ENCODE data around the gene SMPDL3B. TPM values are rescaled to one million over a fixed set of nuclear protein-coding genes. Genes with fewer than 3 reads are reported as not detected.
"Not testable (repeated sequence)": the region's sequence is repeated elsewhere in the genome, so short reads cannot be mapped to it uniquely, and the experiment has no call there.

Gene SMPDL3B
- polyA plus RNA-seq, 1 donor (not counting 4 experiments of a cell fraction or from before 2014, with no cell fraction given) = 0.51 TPM

DNA sequence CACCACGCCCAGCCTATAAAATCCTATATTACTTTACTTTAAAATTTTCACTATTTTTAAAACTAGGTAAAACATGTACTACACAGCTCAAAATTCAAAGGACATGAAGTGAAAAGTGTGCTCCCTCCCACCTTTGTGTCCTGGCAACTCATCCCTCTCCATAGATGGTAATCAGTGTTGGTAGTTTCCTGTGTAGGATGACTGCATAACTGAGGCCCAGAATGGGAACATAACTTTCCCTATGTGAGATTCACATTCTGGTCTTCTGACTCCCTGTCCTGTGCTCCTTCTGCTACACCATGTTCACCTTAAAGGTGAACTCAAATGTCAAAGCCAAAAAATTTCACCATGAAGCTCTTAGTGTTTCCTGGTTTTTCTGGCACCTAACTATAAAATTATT lies 64.3 kb downstream of the SMPDL3B start:
- Histone ChIP-seq H3K4me3 (ENCODE audit: control insufficient read depth in 2 of 3, extremely low read depth in 1 of 3, insufficient read depth in 2 of 3, low read depth in 1 of 3, low read length in 3 of 3) (no peak overlapping the region), H3K9ac (ENCODE audit: control insufficient read depth, extremely low read depth, insufficient read depth, low read length) (no peak overlapping the region), H3K4me2 (ENCODE audit: control insufficient read depth, extremely low read depth, insufficient read depth, low read depth, low read length) (no peak overlapping the region), H4K20me1 (ENCODE audit: control insufficient read depth, extremely low read depth, insufficient read depth, low read length) (no peaks in the 10 kb centered on the region), H3K27me3 (ENCODE audit: control insufficient read depth, extremely low read depth, insufficient read depth, low read length) (no peaks in the 10 kb centered on the region), H3K79me2 (ENCODE audit: control insufficient read depth, insufficient read depth, low read length) (no peaks in the 10 kb centered on the region), H3K9me1 (ENCODE audit: control insufficient read depth, extremely low read depth, insufficient read depth, low read length) (no peaks in the 10 kb centered on the region), H2AFZ (ENCODE audit: control insufficient read depth, low read length) (no peak overlapping the region), H3K36me3 (ENCODE audit: control insufficient read depth in 2 of 2, extremely low read depth in 1 of 2, insufficient read depth in 2 of 2, low read length in 2 of 2) (peaks cover 9 to 12% of the 10 kb centered on the region in 2 experiments), H3K4me1 (ENCODE audit: control insufficient read depth, extremely low read depth, insufficient read depth, low read length) (no peaks in the 10 kb centered on the region), H3K9me3 (ENCODE audit: control insufficient read depth, low read depth, low read length) (no peaks in the 10 kb centered on the region), H3K27ac (ENCODE audit: control insufficient read depth, insufficient read depth, low read length) (no peak overlapping the region)
- TF ChIP-seq EZH2 (IDR thresholded peaks at IDR 0.05; ENCODE audit: low read length) (no peak), CTCF (optimal IDR thresholded peaks at IDR 0.05 in 1 of 3, IDR thresholded peaks at IDR 0.05 in 1 of 3, conservative IDR thresholded peaks at IDR 0.05 in 1 of 3; ENCODE audit: extremely low read depth in 1 of 3, insufficient read depth in 2 of 3, low read length in 3 of 3) (no peak)
- no peak for DNase-seq (ENCODE audit: low read depth, low spot score)
- FAIRE-seq = no peak
- dilution Hi-C loops (cut with MboI; ENCODE audit: extremely low pct_ligation_motif_present, low sequenced_read_pairs) = no loop called here

GRCh38 chr1:28002600-28002999 lies 67.8 kb downstream of the SMPDL3B start:
- H3K79me2 ChIP-seq (ENCODE audit: control insufficient read depth, insufficient read depth, low read length) = no peaks in the 10 kb centered on the region
- no peaks in the 10 kb centered on the region for H3K9me3 ChIP-seq (ENCODE audit: control insufficient read depth, low read depth, low read length)
- H2AFZ ChIP-seq (ENCODE audit: control insufficient read depth, low read length) = no peak overlapping the region
- DNase-seq (ENCODE audit: low read depth, low spot score) (no peak), FAIRE-seq (no peak)
- no peaks in the 10 kb centered on the region for H3K27me3 ChIP-seq (ENCODE audit: control insufficient read depth, extremely low read depth, insufficient read depth, low read length)
- no peak overlapping the region for H3K4me2 ChIP-seq (ENCODE audit: control insufficient read depth, extremely low read depth, insufficient read depth, low read depth, low read length)
- H3K4me1 ChIP-seq (ENCODE audit: control insufficient read depth, extremely low read depth, insufficient read depth, low read length) = no peaks in the 10 kb centered on the region
- no peaks in the 10 kb centered on the region for H4K20me1 ChIP-seq (ENCODE audit: control insufficient read depth, extremely low read depth, insufficient read depth, low read length)
- H3K27ac ChIP-seq (ENCODE audit: control insufficient read depth, insufficient read depth, low read length) = no peak overlapping the region
- no peaks in the 10 kb centered on the region for H3K9me1 ChIP-seq (ENCODE audit: control insufficient read depth, extremely low read depth, insufficient read depth, low read length)
- no peak overlapping the region for H3K4me3 ChIP-seq (ENCODE audit: control insufficient read depth in 2 of 3, extremely low read depth in 1 of 3, insufficient read depth in 2 of 3, low read depth in 1 of 3, low read length in 3 of 3)
- H3K9ac ChIP-seq (ENCODE audit: control insufficient read depth, extremely low read depth, insufficient read depth, low read length) = no peak overlapping the region
- no peak for TF ChIP-seq CTCF (optimal IDR thresholded peaks at IDR 0.05 in 1 of 3, IDR thresholded peaks at IDR 0.05 in 1 of 3, conservative IDR thresholded peaks at IDR 0.05 in 1 of 3; ENCODE audit: extremely low read depth in 1 of 3, insufficient read depth in 2 of 3, low read length in 3 of 3)
- no peak for TF ChIP-seq EZH2 (IDR thresholded peaks at IDR 0.05; ENCODE audit: low read length)
- peaks cover 7 to 8% of the 10 kb centered on the region in 2 experiments for H3K36me3 ChIP-seq (ENCODE audit: control insufficient read depth in 2 of 2, extremely low read depth in 1 of 2, insufficient read depth in 2 of 2, low read length in 2 of 2)
- dilution Hi-C loops (cut with MboI; ENCODE audit: extremely low pct_ligation_motif_present, low sequenced_read_pairs) = no loop called here

GRCh38 chr1:28003117-28003516 lies 68.3 kb downstream of the SMPDL3B start:
- H3K27ac ChIP-seq (ENCODE audit: control insufficient read depth, insufficient read depth, low read length); H3K4me1 ChIP-seq (ENCODE audit: control insufficient read depth, extremely low read depth, insufficient read depth, low read length); H3K4me3 ChIP-seq (ENCODE audit: control insufficient read depth in 2 of 3, extremely low read depth in 1 of 3, insufficient read depth in 2 of 3, low read depth in 1 of 3, low read length in 3 of 3); H3K9me3 ChIP-seq (ENCODE audit: control insufficient read depth, low read depth, low read length); H3K4me2 ChIP-seq (ENCODE audit: control insufficient read depth, extremely low read depth, insufficient read depth, low read depth, low read length); H3K79me2 ChIP-seq (ENCODE audit: control insufficient read depth, insufficient read depth, low read length); FAIRE-seq; H3K9me1 ChIP-seq (ENCODE audit: control insufficient read depth, extremely low read depth, insufficient read depth, low read length); H3K9ac ChIP-seq (ENCODE audit: control insufficient read depth, extremely low read depth, insufficient read depth, low read length); dilution Hi-C loops (cut with MboI; ENCODE audit: extremely low pct_ligation_motif_present, low sequenced_read_pairs); DNase-seq (ENCODE audit: low read depth, low spot score); H2AFZ ChIP-seq (ENCODE audit: control insufficient read depth, low read length); H3K36me3 ChIP-seq (ENCODE audit: control insufficient read depth in 2 of 2, extremely low read depth in 1 of 2, insufficient read depth in 2 of 2, low read length in 2 of 2); H3K27me3 ChIP-seq (ENCODE audit: control insufficient read depth, extremely low read depth, insufficient read depth, low read length); H4K20me1 ChIP-seq (ENCODE audit: control insufficient read depth, extremely low read depth, insufficient read depth, low read length): not testable (repeated sequence)
